HG03558 (cell line): Measurements from ENCODE around the gene CHST3.
"Not testable (repeated sequence)": the region's sequence is repeated elsewhere in the genome, so short reads cannot be mapped to it uniquely, and the experiment has no call there.

ENCODE experiments used
- ATAC-seq: cut with Tn5 transposase; IDR thresholded peaks from one replicate; pipeline ENCODE4 v1.9.1; 2021; ENCODE audit warnings: moderate number of reproducible peaks; ENCODE audit not compliant: unreplicated experiment; ENCODE audit errors: extremely low read depth

CHST3 gene, protein sequence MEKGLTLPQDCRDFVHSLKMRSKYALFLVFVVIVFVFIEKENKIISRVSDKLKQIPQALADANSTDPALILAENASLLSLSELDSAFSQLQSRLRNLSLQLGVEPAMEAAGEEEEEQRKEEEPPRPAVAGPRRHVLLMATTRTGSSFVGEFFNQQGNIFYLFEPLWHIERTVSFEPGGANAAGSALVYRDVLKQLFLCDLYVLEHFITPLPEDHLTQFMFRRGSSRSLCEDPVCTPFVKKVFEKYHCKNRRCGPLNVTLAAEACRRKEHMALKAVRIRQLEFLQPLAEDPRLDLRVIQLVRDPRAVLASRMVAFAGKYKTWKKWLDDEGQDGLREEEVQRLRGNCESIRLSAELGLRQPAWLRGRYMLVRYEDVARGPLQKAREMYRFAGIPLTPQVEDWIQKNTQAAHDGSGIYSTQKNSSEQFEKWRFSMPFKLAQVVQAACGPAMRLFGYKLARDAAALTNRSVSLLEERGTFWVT

GRCh38 chr10:71964098-71964742 lies at the start of gene CHST3:
Gene CHST3, plus strand, starts transcription at chr10:71964395. Its CDS starts 41,448 bp downstream, at chr10:72005843.
- no peak for ATAC-seq

DNA sequence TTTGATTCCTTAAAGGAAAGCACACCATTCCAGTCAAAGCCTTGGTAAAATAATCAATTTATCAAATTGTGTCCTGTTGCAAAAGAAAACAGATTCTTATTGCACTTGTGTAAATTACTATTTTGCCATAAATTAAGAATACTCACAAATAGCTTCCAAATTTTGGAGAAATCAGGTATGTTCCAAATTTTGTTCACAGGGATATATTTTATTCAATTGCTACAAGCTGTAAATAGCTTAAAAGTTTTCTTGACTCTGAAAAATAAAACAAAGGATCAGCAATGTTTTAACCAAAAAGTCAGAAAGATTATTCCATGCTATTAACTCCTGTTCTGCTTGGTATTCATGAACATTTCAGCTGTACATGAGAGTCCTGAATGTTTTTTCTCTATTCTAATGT lies 47.4 kb upstream of the CHST3 start:
- no peak for ATAC-seq

DNA sequence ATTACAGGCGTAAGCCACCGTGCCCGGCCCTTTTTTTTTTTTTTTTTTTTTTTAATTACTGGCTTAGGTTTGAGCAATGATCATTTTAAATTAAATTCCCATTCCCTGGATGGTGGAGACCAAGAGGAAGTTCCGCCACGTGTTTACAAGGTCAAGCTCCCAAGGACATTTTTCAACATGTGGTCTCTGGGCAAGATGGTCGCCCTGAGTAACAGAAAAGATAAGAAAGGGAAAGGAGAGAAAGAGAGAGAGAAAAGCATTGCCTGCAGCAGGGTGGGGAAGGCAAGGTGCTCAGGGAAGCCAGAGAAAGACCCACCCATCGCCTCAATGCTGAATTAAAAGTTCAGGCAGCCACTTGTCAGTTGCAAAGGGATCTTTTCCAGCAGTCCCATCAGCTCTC lies 45.2 kb upstream of the CHST3 start:
- ATAC-seq: no peak

- not testable (repeated sequence) for ATAC-seq
Observed at GRCh38 chr10:71919956-71920539, 44.1 kb upstream of the CHST3 start.

DNA sequence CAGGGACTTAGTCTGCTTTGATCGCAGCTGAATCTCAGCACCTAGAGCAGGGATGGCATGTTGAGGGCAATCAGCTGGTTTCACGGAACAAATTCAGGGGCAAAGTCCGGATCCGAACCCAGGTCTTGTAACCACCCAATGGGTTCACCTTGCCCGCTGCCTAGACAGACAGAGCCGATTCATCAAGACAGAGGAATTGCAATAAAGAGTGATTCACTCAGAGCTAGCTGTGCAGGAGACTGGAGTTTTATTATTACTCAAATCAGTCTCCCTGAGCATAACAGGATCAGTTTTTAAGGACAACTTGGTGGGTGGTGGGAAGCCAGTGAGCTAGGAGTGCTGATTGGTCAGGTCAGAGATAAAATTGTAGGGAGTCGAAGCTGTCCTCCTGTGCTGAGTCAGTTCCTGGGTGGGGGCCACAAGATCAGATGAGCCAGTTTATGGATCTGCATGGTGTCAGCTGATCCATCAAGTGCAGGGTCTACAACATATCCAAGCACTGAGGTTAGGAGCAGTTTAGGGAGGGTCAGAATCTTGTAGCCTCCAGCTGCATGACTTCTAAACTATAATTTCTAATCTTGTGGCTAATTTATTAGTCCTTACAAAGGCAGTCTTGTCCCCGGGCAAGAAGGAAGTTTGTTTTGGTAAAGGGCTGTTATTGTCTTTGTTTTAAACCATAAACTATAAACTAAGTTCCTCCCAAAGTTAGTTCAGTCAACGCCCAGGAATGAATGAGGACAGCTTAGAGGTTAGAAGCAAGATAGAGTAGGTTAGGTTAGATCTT lies 43.5 kb upstream of the CHST3 start:
- ATAC-seq: no peak

DNA sequence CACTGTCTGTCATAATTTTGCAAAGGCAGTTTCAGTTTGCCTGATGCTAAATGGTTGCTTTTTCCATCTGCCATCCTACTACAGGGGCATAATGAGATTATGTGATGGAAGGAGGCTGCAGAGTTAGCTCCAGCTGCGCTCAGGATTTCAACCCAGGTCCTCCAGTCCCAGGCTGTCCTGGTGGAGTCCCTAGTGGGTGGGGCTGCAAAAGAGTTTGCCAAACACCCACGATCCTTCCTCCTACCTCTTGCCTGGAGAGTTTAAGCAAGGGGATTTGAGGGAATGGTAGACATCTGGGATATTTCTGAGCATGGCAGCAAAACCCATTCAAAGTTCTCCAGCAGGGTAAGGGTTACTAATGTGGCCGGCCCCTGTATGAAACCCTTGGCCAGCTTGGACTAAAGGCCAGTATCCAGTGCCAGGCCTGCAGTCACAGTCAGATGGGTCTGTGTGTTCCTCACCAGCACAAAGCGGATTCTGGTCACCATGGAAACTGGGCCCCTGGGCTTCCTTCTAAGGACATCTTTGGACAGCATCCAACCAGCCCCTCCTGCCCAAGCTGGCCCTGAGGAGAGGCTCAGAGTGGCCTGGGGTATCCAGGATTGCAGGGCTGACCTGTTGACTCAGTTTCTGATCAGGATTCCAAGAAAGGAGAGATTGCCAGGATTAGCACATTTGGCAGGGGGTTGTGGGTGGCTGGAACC lies 42.7 kb upstream of the CHST3 start:
- ATAC-seq: no peak

- ATAC-seq: no peak
Observed at GRCh38 chr10:71923138-71923692, 41.0 kb upstream of the CHST3 start.

- no peak for ATAC-seq
Observed at GRCh38 chr10:71924771-71925170, 39.4 kb upstream of the CHST3 start.

GRCh38 chr10:71927159-71927558 lies 37.0 kb upstream of the CHST3 start:
- no peak for ATAC-seq

- ATAC-seq: no peak
Observed at GRCh38 chr10:71927776-71928592, 36.2 kb upstream of the CHST3 start.

DNA sequence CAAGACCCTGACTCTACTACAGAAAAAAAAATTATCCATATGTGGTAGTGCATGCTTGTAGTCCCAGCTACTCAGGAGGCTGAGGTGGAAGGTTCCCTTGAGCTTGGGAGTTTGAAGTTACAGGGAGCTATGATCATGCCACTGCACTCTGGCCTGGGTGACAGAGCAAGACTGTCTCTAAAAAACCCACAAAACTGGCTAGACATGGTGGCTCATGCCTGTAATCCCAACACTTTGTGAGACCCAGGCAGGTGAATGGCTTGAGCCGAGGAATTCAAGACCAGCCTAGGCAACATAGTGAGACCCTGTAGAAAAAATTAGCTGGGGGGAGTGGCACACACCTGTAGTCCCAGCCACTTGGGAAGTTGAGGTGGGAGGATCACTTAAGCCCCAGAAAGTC lies 32.9 kb upstream of the CHST3 start:
- ATAC-seq: no peak

- no peak for ATAC-seq
Observed at GRCh38 chr10:71933651-71934050, 30.5 kb upstream of the CHST3 start.

DNA sequence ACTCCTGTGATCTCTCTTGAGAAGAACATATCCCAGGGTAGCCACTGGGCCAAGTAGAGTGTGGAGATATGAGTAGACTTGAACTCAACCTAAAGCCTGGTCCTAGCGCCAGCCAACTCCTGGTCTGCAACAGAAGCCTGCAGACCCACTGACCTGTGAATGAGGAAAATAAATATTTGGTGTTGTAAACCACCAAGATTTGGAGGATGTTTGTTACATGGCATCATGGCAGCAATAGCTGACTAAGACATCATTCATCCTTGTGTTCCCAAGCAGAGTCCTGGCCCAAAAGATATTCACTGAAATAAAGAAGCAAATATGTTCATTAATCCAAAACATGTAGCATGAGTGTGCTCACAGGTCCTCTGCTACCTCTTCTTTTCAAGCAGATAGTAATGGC lies 26.0 kb upstream of the CHST3 start:
- no peak for ATAC-seq

DNA sequence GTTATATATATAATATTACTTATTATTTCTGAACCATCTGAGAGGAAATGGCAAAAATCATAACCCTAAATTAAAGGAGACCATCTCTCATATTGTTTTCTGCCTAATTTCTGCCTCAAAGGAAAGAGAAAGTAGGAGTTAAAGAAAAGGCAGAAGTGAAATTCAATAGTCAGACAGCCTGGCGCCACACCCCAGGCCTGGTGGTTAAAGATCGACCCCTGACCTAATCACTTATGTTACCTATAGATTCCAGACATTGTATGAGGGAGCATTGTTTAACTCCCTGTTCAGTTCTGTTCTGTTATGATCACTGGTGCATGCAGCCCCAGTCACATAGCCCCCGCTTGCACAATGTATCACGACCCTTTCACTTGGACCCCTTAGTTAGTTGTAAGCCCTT lies 24.9 kb upstream of the CHST3 start:
- no peak for ATAC-seq

GRCh38 chr10:71939861-71940474 lies 24.2 kb upstream of the CHST3 start:
- ATAC-seq: no peak

GRCh38 chr10:71940752-71941151 lies 23.4 kb upstream of the CHST3 start:
- ATAC-seq: no peak

DNA sequence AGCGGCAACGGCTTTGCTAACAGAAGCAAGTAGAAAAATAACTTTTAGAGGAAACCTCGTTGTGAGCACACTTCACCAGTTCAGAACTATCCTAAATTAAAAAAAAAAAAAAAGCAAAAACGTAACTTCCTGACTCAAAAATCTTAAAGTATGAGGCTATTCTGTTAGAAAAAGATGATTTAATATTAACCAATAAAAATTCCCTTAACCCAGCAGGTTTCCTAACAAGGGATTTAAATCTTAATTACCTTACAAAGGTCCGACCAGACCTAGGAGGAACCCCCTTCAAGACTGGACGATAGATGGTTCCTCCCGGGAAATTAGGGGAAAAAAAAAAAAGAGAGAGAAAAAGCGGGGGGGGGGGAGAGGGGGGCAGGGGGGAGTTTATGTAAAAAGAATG lies 22.9 kb upstream of the CHST3 start:
- ATAC-seq: no peak

- no peak for ATAC-seq
Observed at GRCh38 chr10:71945819-71946474, 18.2 kb upstream of the CHST3 start.
